GM13977 (cell line): Measurements from ENCODE around the gene AKIRIN1.
"Not testable (repeated sequence)": the region's sequence is repeated elsewhere in the genome, so short reads cannot be mapped to it uniquely, and the experiment has no call there.

Source experiments
- DNase-seq: peaks from one replicate; pipeline ENCODE4 v3.0.0; 2012; ENCODE audit warnings: low spot score
- CTCF ChIP-seq: IDR thresholded peaks from 2 replicates; pipeline ENCODE4 v1.5.1; 2012; ENCODE audit warnings: mild to moderate bottlenecking, control low read depth; ENCODE audit not compliant: insufficient read depth; ENCODE audit errors: extremely low read depth, missing control alignments
- in situ Hi-C: fragments of 300-500 bp; cut with MboI; formaldehyde crosslinking; loops from one replicate; pipeline ENCODE4 v1.12.0; 2022; ENCODE audit warnings: low sequenced_read_pairs, low pct_unique_long_range_greater_than_20kb, mixed read lengths, inconsistent platforms; ENCODE audit not compliant: unreplicated experiment

Gene AKIRIN1

GRCh38 chr1:38958967-38959366, 32.1 kb upstream of the AKIRIN1 start:
- in situ Hi-C loops: no loop called here
- DNase-seq: no peak
- TF ChIP-seq CTCF: no peak

GRCh38 chr1:38962113-38962512, 29.0 kb upstream of the AKIRIN1 start:
- TF ChIP-seq CTCF: no peak
- in situ Hi-C loops: no loop called here
- DNase-seq: no peak

GRCh38 chr1:38962560-38962959, 28.5 kb upstream of the AKIRIN1 start:
- in situ Hi-C loops: no loop called here
- no peak for DNase-seq
- no peak for TF ChIP-seq CTCF

GRCh38 chr1:38964140-38964548, 26.9 kb upstream of the AKIRIN1 start:
- in situ Hi-C loops: no loop called here
- peak; percentile 43 for TF ChIP-seq CTCF
- no peak for DNase-seq

GRCh38 chr1:38973145-38973544, 17.9 kb upstream of the AKIRIN1 start:
- in situ Hi-C loops, DNase-seq: not testable (repeated sequence)

- in situ Hi-C loops: no loop called here
- no peak for DNase-seq
- TF ChIP-seq CTCF: no peak
Observed at GRCh38 chr1:38973659-38974437, 17.2 kb upstream of the AKIRIN1 start.

- in situ Hi-C loops, DNase-seq: not testable (repeated sequence)
Observed at GRCh38 chr1:38977399-38978244, 13.5 kb upstream of the AKIRIN1 start.

- in situ Hi-C loops, DNase-seq: not testable (repeated sequence)
Observed at GRCh38 chr1:38978245-38978542, 12.9 kb upstream of the AKIRIN1 start.

GRCh38 chr1:38979380-38979779, 11.7 kb upstream of the AKIRIN1 start:
- in situ Hi-C loops: not testable (repeated sequence)

More at GRCh38 chr1:38979380-38979779, 11.7 kb upstream of the AKIRIN1 start:
- not testable (repeated sequence) for DNase-seq
